ENCODE measurements around the gene NCOA7.
A peak's percentile ranks its signal among the peaks of the same experiment; 100 is the strongest.
"Not testable (repeated sequence)": the region's sequence is repeated elsewhere in the genome, so short reads cannot be mapped to it uniquely, and the experiment has no call there.

Gene NCOA7

DNA sequence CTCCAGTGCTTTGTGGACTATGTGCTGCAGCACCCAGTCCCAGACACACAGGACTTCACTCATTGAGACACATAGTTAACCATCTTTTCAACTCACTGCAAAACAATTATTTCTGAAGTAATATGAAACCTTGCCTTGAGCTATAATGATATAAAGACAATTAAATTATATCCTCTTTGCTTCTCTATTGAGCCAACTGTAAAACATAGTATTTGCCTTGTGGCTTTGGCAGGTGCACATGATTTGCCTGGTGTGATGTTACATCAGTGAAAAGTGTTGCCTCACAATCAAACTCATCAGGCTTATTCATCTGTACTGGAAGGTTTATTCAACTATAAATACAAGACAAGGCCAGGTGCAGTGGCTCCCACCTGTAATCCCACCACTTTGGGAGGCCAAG is 80.6 kb downstream of the NCOA7 start:
- peak; percentile 24 for DNase-seq

DNA sequence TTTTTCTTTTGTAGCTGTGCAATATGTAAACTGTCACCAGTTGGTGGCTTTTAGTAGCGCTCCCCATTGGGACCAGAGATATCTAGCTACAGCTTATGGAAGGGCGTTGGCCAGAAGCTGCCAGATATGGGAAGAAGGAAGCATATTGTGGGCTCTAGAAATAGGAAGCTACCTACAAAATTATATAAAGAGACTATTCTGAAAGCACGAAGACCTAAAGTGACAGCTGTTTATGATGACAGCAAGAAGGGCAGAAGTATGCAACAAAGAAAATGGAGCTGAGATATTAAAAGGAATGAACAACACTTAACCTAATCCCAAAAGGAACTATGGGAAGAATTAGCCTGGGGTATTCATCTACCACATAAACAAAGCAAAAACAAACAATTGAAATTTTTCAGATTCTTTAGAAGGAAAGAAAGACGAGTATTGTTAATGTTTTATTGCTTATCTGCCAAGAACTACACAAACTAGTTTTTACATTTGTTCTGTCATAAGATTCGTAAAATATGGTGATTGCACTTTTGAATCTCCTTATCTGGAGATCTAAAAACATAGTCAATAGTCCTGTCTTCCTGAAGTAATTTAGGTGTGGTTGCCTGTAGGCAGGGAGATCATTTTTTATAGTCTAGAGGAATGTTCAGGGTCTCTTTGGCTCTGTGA is 81.6 kb downstream of the NCOA7 start:
- DNase-seq, result peak; percentile 94

DNA sequence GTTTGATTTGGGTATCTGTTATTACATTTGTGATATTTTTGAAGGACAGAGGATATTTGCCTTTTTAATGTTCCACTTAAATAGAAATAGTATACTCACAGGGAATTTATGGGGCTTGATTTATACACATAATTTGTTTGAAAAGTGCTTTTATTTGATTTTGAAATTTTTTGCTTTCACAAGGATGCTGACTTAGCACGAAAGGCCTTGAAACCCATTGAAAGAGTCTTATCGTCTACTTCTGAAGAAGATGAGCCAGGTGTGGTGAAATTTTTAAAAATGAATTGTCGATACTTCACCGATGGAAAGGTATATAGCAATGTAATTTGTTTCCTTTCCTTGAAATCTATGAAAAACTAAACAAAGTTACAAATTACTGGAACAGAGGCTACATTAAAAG is 91.5 kb downstream of the NCOA7 start:
- DNase-seq, result no peak

DNA sequence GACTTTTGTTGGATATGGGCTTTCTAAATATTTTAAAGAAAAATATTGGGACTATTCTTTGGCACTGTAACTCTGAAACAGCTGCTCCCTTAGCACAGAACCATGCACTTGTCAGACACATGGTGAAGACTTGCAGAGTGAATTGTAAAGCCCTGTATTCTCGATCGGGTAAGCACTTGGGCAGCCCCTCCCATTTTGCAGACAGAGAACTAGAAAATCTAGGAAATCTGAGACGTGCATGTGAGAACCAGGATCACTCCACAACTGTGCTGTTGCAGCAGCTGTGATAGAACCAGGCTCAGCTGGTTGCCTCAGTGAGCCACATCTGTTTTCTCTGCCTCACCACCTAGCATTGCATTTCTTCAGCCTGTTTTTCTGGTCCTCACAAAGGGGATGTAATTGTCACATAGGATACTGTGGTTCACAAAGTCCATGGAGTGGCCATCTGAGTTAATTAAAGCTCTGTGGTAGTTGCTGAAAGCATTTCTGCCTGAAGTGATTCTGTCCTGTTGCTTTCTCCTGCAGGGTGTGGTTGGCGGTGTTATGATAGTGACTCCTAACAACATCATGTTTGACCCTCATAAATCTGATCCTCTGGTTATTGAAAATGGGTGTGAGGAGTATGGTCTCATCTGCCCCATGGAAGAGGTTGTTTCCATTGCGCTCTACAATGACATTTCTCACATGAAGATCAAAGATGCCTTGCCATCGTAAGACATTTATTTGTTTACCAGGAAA is 94.0 kb downstream of the NCOA7 start:
- DNase-seq, result no peak

DNA sequence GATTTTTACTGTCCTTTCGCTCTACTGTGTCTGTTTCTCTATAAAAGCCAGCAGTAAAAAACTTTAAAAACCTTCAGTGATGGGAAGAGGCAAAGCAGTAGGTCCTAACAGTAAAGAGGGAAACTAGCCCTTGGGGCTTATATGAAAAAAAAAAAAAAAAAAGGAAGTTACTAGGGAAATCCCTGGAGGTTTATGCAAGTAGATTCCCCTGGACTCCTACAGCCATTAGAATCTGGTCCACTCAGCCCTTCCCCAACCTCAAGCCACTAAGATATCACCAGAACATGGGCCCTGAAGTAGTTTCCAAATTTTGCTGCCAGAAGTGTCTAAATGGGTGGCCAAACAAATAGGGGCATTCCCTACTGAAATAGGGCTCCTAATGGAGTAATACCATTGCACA is 95.3 kb downstream of the NCOA7 start:
- DNase-seq, result no peak

DNA sequence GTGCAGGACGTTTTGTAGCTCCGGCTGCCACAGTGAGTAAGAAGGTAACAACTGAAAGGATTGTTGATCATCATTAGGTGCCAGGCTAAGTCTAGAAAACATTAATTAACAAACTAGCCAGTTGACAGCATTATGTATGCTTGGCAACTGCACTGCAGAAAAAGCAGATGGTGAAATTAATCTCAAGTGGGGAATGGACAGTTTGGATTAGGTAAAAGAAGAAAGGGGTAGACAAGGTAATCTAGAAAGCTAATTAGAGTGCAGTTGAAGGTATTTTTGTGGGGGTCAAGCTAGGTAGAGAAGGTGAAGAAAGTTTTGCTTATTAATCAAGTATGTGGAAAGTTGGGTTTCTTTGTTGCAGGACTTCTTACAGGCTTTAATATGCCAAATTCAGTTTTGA is 96.2 kb downstream of the NCOA7 start:
- DNase-seq, result no peak

DNA sequence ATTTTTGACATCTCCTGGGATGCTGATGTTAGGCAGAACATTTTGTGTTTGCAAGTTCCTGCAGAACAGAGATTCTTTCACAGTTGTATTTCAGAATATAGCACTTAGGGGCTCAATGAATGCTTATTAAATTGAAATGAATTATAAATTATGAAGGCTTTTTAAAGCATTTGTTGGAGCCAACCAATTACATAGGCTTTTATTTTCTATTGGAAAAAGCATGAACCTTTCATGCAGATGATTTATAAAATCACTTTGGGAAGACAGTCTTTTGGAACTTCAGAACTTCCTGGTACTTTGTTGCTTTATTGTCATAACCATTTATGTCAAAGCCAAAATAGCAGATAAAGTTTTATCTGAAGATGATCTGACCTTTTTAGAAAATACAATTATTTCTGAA is 96.6 kb downstream of the NCOA7 start:
- DNase-seq, result no peak

DNA sequence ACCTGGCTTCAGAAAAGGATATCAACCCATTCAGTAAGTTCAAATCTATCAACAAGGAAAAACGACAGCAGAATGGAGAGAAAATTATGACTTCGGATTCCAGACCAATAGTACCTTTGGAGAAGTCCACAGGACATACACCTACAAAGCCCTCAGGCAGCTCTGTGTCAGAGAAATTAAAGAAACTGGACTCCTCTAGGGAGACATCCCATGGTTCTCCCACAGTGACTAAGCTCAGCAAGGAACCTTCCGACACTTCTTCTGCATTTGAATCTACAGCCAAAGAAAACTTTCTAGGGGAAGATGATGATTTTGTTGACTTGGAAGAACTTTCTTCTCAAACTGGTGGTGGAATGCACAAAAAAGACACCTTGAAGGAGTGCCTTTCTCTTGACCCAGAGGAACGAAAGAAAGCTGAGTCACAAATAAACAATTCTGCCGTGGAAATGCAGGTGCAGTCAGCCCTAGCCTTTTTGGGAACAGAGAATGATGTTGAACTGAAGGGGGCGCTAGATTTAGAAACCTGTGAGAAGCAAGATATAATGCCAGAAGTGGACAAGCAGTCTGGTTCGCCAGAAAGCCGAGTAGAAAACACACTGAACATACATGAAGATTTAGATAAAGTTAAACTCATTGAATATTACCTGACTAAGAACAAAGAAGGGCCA is 98.4 kb downstream of the NCOA7 start:
- peak; percentile 69 for DNase-seq

DNA sequence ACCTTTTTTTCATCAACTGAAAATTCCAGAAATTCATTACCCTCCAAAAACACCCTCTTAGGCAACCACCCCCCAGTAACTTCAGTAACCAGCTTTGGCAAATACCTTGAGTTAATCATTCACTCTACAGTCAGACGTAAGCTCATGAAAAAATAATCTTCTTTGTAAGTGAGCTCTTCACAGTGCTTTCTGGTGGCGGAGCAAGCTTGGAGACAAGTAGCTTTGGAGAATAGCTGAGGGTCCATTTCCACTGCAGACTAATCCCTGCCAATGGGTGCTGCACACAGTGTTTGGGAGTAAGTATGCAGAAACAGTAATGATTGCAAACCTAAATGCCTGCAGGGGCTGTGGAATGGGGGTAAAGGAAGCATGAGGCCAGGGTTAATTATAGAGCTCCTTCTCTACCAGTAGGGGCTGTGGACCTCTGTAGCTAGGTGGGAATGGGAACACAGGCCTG is 109.0 kb downstream of the NCOA7 start:
- no peak for DNase-seq

DNA sequence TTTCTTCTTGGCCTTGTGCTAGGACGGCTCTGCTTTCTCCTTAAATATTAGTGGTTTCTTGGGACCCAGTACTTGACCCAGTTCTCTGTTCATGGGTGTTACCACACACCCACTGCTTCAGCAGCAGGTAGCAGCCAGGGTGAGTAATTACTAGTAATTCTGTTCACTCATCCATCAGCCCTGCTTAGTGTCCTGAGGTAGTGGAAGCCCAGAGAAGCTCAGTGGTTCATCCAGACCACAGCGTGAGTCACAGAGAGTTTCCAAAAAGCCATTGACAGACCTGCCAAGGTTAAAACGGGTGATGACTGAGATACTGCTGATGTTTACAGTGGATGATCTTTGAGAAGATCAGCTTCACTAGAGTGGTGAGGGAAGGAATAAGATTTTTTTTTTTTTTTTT is 114.1 kb downstream of the NCOA7 start:
- no peak for DNase-seq

DNA sequence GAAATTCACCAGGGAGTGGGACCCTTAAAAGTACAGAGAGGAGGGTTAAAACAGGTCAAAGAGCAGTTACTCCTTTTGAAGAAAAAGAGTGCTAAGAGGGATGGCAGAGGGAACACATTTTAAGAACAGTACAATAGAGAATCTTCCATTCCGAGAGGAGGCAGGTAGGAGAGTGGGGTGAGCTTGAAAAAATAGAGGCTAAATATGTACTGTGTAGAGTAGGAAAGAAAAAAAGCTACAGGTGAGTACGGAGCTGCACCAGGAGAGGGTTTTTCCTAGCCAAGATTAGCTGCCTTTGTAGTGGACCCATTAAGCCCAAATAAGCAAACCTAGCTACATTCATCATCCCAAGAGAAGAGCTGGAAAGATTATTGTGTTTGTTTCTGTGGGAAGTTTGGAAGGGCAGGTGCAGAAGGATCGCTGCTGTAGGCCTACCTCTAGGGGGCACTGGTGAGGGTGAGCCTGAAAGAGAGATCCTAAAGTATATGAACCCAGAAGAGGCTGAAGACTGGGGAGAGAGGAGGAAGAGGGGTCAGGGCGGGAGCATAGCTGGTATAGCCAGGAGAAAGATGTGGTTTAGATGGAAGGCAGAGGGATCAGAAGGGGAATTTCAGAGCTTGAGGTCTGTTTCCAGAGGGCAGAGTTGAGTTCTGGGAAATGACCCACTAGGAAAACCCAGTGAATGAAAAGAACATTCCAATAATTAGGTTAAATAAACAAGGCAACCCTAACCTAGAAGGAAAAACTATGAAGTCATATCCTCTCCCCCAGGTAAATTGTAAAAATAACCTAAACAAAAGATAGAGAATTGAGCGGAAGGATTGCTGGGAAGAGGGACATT is 115.6 kb downstream of the NCOA7 start:
- peak; percentile 81 for DNase-seq

DNA sequence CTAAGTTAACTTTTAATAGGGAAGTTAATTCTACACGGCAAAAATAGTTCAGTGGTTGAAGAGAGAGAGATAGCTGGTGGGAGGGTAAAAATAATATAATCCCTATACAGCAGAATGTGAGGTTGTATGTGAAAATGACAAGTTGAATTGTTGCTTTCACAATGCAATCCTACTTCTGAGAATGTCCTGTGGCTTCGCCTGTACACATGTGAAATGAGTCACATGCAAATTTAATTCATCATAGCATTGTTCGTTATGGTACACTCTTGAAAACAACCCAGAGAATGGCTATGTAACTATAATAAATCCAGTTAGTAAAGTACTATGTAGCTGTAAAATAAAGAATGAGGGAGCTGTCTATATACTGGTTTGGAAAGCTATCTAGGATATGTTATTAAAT is 119.8 kb downstream of the NCOA7 start:
- DNase-seq, result peak; percentile 23

DNA sequence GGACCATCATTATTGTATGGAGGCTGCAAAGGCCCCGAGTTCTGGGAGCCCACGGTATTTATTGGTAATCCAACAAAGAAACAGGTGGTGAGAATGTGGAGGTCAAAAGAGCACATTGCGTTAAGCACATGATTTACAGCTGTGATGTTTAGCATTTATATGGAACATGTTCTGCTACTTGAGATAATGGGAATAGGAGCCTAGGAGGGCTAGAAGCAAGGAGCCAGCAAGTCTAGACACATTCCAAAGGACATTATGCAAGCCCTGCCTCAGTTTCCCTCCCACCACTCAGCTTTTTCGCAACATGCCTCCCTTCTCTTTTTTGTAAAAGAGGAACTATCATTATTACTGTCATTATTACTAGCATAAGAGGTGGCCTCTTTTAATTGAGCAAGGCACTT is 120.3 kb downstream of the NCOA7 start:
- DNase-seq, result peak; percentile 19

DNA sequence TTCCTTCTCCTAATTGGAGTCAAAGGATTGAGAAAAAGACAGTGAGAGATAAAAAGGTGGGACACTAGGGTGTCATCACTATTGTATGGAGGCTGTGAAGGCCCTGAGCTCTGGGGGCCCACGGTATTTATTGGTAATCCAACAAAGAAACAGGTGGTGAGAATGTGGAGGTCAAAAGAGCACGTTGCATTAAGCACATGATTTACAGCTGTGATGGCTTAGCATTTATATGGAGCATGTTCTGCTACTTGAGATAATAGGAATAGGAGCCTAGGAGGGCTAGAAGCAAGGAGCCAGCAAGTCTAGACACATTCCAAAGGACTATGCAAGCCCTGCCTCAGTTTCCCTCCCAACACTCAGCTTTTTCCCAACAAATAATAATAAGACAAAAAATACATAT is 121.7 kb downstream of the NCOA7 start:
- DNase-seq, result not testable (repeated sequence)

DNA sequence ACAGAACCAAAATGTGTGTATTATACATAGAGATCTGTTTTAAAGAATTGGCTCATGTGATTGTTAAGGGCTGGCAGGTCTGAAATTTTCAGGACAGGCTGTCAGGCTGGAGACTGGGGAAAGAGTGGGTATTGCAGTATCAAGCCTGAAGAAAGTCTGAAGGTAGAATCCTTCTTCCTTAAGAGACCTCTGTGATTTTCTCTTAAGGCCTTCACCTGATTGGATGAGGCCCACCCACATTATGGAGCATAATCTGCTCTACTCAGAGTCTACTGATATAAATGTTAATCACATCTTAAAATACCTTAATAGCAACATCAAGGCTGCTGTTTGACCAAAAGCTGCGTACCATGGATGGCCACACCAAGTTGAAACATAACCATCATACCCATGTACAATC is 122.4 kb downstream of the NCOA7 start:
- DNase-seq, result no peak

DNA sequence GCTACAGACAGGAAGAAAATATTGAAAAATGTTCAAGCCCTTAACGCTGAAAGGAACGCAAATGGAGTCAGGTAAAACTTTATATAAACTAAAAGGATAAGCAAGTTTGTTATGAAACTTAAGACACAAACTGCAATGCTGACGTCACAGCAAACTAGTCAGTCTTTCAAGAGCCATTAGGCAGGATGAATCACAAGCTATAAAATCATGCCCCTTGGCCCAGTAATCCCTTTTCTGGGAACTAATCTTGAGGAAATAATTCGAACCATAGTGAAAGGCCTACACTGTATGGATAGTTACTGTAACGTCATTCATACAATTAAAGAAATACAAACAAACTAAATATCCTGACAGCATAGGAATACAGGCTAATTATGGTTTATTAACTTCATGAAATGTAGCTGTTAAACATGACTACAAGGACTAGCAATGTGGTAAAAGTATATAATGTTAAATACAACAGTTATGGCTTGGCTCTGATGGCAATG is 123.1 kb downstream of the NCOA7 start:
- DNase-seq, result no peak

DNA sequence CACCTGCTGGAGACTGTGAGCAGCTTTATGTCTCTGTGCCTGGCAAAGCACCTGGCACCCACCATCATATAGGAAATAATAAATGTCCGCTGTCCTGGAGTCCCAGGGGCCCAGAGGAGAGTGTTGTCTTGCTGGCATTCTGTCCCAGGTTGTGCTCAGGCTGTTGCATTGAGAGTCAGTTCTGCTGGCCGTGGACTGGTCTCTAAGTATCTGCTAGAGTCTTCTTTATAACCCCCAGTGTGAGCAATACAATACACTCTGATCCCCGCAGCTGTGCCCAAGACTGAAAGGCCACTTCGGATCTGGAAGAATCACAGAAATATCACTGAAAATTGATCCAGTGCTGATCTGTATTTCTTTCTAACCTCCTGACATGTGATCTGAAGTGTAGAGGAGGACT is 127.5 kb downstream of the NCOA7 start:
- DNase-seq, result no peak

DNA sequence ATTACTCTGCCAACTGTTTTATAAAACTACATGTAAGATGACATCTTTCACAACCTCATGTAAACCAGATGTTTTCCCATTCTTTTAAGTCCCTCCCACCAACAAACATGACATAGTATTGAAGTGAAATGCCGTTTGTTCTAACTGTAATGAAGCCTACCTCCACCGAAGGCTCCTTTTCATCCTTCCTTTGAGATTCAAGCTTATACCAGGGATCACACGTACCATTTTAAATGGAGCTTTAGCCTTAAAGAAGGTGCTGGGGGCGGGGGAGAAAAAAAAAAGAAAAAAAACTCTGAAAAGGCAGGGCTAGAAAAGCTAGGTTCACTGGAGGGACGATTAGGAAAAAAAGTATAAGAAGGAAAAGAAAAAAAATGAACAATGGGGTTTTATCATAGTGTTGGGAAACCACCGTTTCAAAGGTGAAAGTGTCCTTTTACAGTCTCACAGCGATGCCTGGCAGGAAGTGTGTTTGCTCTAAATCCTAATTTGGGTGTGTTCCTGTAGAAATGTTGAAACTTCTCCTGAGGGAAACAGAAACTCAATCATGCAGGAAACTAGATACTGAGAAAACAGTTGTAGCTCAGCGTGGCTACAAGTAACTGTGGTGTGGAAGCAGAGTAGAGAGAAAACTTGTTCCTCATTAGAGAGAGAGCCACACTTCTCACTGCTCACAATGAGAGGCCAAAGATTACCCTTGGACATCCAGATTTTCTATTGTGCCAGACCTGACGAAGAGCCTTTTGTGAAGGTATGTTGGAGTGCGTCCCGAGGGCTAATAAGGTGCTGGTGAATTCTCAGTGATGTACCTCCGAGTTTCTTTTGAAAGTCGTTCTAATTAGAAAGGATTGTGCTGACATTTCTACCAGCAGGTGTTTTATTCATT is 128.2 kb downstream of the NCOA7 start:
- DNase-seq, result peak; percentile 85

DNA sequence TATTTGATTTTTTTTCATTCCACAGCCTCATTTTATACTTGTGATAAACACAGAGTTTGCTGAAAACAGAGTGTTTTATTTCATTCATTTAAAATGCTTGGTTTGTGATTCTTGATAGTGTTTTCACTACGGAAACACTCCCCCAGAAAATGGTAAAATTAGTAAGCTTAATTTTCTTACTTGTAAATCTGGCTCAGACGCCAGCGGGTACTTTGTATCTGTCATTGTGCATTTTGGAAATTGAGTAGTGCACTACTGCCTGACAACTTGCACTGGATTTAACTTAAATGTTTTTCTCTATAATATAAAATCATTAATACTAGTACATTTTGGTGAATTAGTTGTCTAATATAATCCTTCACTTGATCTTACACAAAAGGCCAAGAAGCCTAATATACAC is 128.9 kb downstream of the NCOA7 start:
- no peak for DNase-seq

DNA sequence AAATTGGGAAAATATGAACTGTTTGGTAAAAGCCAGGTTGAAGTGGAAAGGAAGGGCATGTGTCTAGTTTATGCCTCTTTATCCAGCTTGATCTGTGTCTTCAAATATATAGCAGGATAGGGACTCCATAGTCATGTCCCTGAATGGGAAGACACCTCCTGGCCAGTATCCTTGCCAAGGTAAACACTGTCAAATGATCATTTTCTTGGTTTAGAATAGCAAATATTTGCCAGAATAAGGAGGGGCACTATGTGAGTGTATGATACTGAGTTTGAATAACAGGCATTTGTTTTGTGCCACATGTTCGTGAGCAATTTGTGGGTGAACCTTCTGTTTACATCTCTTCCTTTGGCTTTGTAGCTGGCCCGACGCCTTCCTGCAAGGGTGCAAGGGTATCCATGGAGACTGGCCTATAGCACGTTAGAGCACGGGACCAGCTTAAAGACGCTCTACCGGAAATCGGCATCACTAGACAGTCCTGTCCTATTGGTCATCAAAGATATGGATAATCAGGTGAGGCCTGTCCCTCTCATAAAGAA is 131.6 kb downstream of the NCOA7 start:
- DNase-seq, result no peak

DNA sequence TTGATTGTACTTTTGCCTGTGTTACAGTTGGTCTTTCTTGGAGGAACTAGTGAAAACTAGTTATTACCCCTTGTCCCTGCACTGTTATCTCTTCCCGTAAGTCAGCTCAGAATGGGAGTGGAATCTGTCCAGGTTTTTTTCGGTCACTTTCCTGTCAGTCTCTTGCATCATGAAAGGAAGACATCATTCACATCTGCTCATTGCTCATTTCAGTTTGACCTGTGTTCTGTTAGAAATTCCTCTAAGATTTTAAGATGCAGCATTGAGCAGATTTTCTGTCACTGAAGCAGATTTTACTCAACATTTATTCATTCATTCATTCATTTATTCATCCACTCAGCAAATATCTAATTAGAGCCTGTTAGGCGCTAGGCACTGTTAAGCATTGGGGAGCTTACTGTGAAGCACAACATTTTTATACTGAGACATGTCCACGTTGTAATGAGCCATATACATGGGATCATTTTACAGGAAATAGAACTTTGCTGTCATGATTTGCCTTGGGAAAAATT is 132.7 kb downstream of the NCOA7 start:
- DNase-seq, result peak; percentile 52
